Measurements from ENCODE around the gene TRIM71. TPM values are rescaled to one million over a fixed set of nuclear protein-coding genes. Genes with fewer than 3 reads are reported as not detected.
A peak's percentile ranks its signal among the peaks of the same experiment; 100 is the strongest.
"Not testable (repeated sequence)": the region's sequence is repeated elsewhere in the genome, so short reads cannot be mapped to it uniquely, and the experiment has no call there.

The TRIM71 gene
- total RNA-seq, 2 donors from 2014 or later = not detected

GRCh38 chr3:32897001-32897601 lies 79.3 kb downstream of the TRIM71 start:
- DNase-seq (ENCODE audit: low spot score) = no peak
- no peaks in the 10 kb centered on the region for H3K27me3 ChIP-seq (replicated peaks; ENCODE audit: insufficient read depth)
- no peak overlapping the region for H3K4me3 ChIP-seq
- no peaks in the 10 kb centered on the region for H3K36me3 ChIP-seq
- no peaks in the 10 kb centered on the region for H3K4me1 ChIP-seq (ENCODE audit: control insufficient read depth in 1 of 2, low read depth in 2 of 2)
- no peaks in the 10 kb centered on the region for H3K9me3 ChIP-seq
- ATAC-seq (ENCODE audit: insufficient number of reproducible peaks, low FRiP score, low read depth) = no peak
- H3K27ac ChIP-seq = no peak overlapping the region
- TF ChIP-seq CTCF (IDR thresholded peaks at IDR 0.05) = no peak

GRCh38 chr3:32897981-32898623 lies 80.3 kb downstream of the TRIM71 start:
- H3K9me3 ChIP-seq = no peaks in the 10 kb centered on the region
- H3K27me3 ChIP-seq (replicated peaks; ENCODE audit: insufficient read depth) = no peaks in the 10 kb centered on the region
- no peak for DNase-seq (ENCODE audit: low spot score)
- TF ChIP-seq CTCF (IDR thresholded peaks at IDR 0.05) = no peak
- no peak for ATAC-seq (ENCODE audit: insufficient number of reproducible peaks, low FRiP score, low read depth)
- H3K4me1 ChIP-seq (ENCODE audit: control insufficient read depth in 1 of 2, low read depth in 2 of 2) = no peaks in the 10 kb centered on the region
- no peaks in the 10 kb centered on the region for H3K36me3 ChIP-seq
- H3K4me3 ChIP-seq = no peak overlapping the region
- no peak overlapping the region for H3K27ac ChIP-seq

GRCh38 chr3:32899265-32899664 lies 81.5 kb downstream of the TRIM71 start:
- Histone ChIP-seq H3K36me3 (no peaks in the 10 kb centered on the region), H3K27me3 (replicated peaks; ENCODE audit: insufficient read depth) (no peaks in the 10 kb centered on the region), H3K9me3 (no peaks in the 10 kb centered on the region), H3K4me1 (ENCODE audit: control insufficient read depth in 1 of 2, low read depth in 2 of 2) (no peaks in the 10 kb centered on the region), H3K4me3 (no peak overlapping the region), H3K27ac (no peak overlapping the region)
- TF ChIP-seq CTCF (IDR thresholded peaks at IDR 0.05) = no peak
- no peak for DNase-seq (ENCODE audit: low spot score)
- no peak for ATAC-seq (ENCODE audit: insufficient number of reproducible peaks, low FRiP score, low read depth)

- H3K4me3 ChIP-seq = no peak overlapping the region
- no peak for TF ChIP-seq CTCF (IDR thresholded peaks at IDR 0.05)
Measured at GRCh38 chr3:32901005-32901932, 83.5 kb downstream of the TRIM71 start.

GRCh38 chr3:32902887-32903371 lies 85.1 kb downstream of the TRIM71 start:
- H3K27me3 ChIP-seq (replicated peaks; ENCODE audit: insufficient read depth); DNase-seq (ENCODE audit: low spot score); ATAC-seq (ENCODE audit: insufficient number of reproducible peaks, low FRiP score, low read depth); H3K27ac ChIP-seq; H3K36me3 ChIP-seq; H3K9me3 ChIP-seq; H3K4me1 ChIP-seq (ENCODE audit: control insufficient read depth in 1 of 2, low read depth in 2 of 2): not testable (repeated sequence)
- H3K4me3 ChIP-seq = peak overlapping the region; percentile 49

More at GRCh38 chr3:32901005-32901932, 83.5 kb downstream of the TRIM71 start:
- no peaks in the 10 kb centered on the region for H3K27me3 ChIP-seq (replicated peaks; ENCODE audit: insufficient read depth)
- no peak for DNase-seq (ENCODE audit: low spot score)
- no peaks in the 10 kb centered on the region for H3K36me3 ChIP-seq
- H3K27ac ChIP-seq = no peak overlapping the region
- no peaks in the 10 kb centered on the region for H3K4me1 ChIP-seq (ENCODE audit: control insufficient read depth in 1 of 2, low read depth in 2 of 2)
- no peak for ATAC-seq (ENCODE audit: insufficient number of reproducible peaks, low FRiP score, low read depth)
- no peaks in the 10 kb centered on the region for H3K9me3 ChIP-seq
